Fibroblast of lung (primary cell): ENCODE measurements around the gene ATP2B1. TPM values are rescaled to one million over a fixed set of nuclear protein-coding genes. Genes with fewer than 3 reads are reported as not detected.

Experiments used
- DNase-seq, 2 donors: peaks; one replicate each; pipeline versions ENCODE4 v3.0.0 to v3.0.0-alpha.2; 2010; ENCODE audit warnings: low read depth in 2 of 2
- H2AFZ ChIP-seq: 2 replicates; pipeline ENCODE4 v1.5.1; 2012; ENCODE audit warnings: low read length, control low read depth, inconsistent platforms
- H3K27ac ChIP-seq: 2 replicates; pipeline ENCODE4 v1.5.1; 2011; ENCODE audit warnings: low read length, control low read depth; ENCODE audit not compliant: insufficient read depth
- H3K27me3 ChIP-seq: 2 replicates; pipeline ENCODE4 v1.5.1; 2011; ENCODE audit warnings: mild to moderate bottlenecking, low read length; ENCODE audit not compliant: control insufficient read depth, insufficient read depth
- H3K36me3 ChIP-seq: 2 replicates; pipeline ENCODE4 v1.5.1; 2011; ENCODE audit warnings: low read length; ENCODE audit not compliant: control insufficient read depth, insufficient read depth
- H3K4me1 ChIP-seq: 2 replicates; pipeline ENCODE4 v1.5.1; 2011; ENCODE audit warnings: low read length; ENCODE audit not compliant: control insufficient read depth, insufficient read depth; ENCODE audit errors: extremely low read depth
- H3K4me2 ChIP-seq: 2 replicates; pipeline ENCODE4 v1.5.1; 2011; ENCODE audit warnings: low read length, control low read depth; ENCODE audit not compliant: insufficient read depth; ENCODE audit errors: extremely low read depth
- H3K4me3 ChIP-seq, 4 experiments: fragments of 200-600 bp in 1 of 4; sonication (generic) in 1 of 4; replicated peaks in 1 of 4; 2 replicates each; pipeline ENCODE4 v1.5.1; 2011 to 2016; ENCODE audit warnings: low read length in 4 of 4, low read depth in 3 of 4, mild to moderate bottlenecking in 3 of 4, control low read depth in 2 of 4, inconsistent platforms in 1 of 4, mixed read lengths in 1 of 4; ENCODE audit not compliant: insufficient read depth in 1 of 4; ENCODE audit errors: control extremely low read depth in 1 of 4
- H3K79me2 ChIP-seq: 2 replicates; pipeline ENCODE4 v1.5.1; 2012; ENCODE audit warnings: mild to moderate bottlenecking, low read length, inconsistent platforms; ENCODE audit not compliant: control insufficient read depth, insufficient read depth
- H3K9ac ChIP-seq: 2 replicates; pipeline ENCODE4 v1.5.1; 2011; ENCODE audit warnings: mild to moderate bottlenecking, low read length, control low read depth; ENCODE audit not compliant: insufficient read depth
- H3K9me3 ChIP-seq: 2 replicates; pipeline ENCODE4 v1.5.1; 2012; ENCODE audit warnings: low read depth, low read length; ENCODE audit not compliant: control insufficient read depth, insufficient read depth
- H4K20me1 ChIP-seq: 2 replicates; pipeline ENCODE4 v1.5.1; 2011; ENCODE audit warnings: low read length; ENCODE audit not compliant: control insufficient read depth, insufficient read depth; ENCODE audit errors: extremely low read depth
- CTCF ChIP-seq, 2 donors: IDR thresholded peaks in 1 of 2; conservative IDR thresholded peaks in 1 of 2; 1 replicate in 1 of 2; 2 replicates in 1 of 2; pipeline ENCODE4 v1.5.1; 2011 to 2012; ENCODE audit warnings: low read length in 2 of 2, control low read depth in 1 of 2, inconsistent platforms in 1 of 2, low read depth in 1 of 2, mild to moderate bottlenecking in 1 of 2
- EZH2 ChIP-seq: IDR thresholded peaks from 2 replicates; pipeline ENCODE4 v1.5.1; 2012; ENCODE audit warnings: low read length, control low read depth, mild to moderate bottlenecking; ENCODE audit errors: missing control alignments
- polyA plus RNA-seq, 2 donors: library from polyadenylated mRNA; depleted of rRNA in 1 of 2; stranded (reverse) in 1 of 2; unstranded in 1 of 2; fragments of >200 nt; gene quantifications; 2 replicates each; pipeline ENCODE4 v1.2.1, GENCODE V29; 2011 to 2012; ENCODE audit warnings: missing spikeins in 1 of 2
- total RNA-seq: library from RNA; depleted of rRNA; stranded (reverse); fragments of >200 nt; gene quantifications from 2 replicates; pipeline ENCODE4 v1.2.1, GENCODE V29; 2014

The ATP2B1 gene
- total and polyA plus RNA-seq, 2 donors (not counting 1 experiment from before 2014, with no cell fraction given), result 64.3 to 141 TPM

DNA sequence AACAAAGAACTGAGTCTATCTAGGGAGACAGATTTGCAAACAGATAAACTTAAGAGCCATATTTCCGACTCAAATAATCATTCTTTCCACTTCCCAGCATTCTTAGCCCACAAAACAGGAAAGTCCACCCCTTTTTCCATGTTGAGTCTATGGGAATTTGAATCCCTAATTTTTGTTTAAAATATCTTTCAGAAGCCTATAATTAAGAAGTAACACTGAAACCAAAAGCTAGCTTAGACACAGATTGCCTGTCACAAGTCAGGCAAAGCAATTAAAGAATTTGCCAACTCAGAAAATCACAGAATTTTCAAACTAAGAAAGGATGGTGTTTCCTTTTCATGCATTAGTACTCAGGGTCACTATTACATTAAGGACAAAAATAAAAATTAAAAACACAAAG is 17.0 kb downstream of the ATP2B1 start:
- H3K4me1 ChIP-seq, result peaks cover 5% of the 10 kb centered on the region
- no peak overlapping the region for H3K4me3 ChIP-seq
- no peaks in the 10 kb centered on the region for H4K20me1 ChIP-seq
- no peak overlapping the region for H3K9ac ChIP-seq
- H3K27me3 ChIP-seq, result no peaks in the 10 kb centered on the region
- H3K36me3 ChIP-seq, result no peaks in the 10 kb centered on the region
- no peak for DNase-seq
- H3K4me2 ChIP-seq, result no peak overlapping the region
- no peak for TF ChIP-seq EZH2
- TF ChIP-seq CTCF (conservative IDR thresholded peaks at IDR 0.05 in 1 of 2, IDR thresholded peaks at IDR 0.05 in 1 of 2; ENCODE audit: low read depth in 1 of 2, low read length in 2 of 2), result no peak
- H3K27ac ChIP-seq, result no peak overlapping the region
- H3K9me3 ChIP-seq, result no peaks in the 10 kb centered on the region
- no peak overlapping the region for H2AFZ ChIP-seq
- H3K79me2 ChIP-seq, result peaks cover 97% of the 10 kb centered on the region

DNA sequence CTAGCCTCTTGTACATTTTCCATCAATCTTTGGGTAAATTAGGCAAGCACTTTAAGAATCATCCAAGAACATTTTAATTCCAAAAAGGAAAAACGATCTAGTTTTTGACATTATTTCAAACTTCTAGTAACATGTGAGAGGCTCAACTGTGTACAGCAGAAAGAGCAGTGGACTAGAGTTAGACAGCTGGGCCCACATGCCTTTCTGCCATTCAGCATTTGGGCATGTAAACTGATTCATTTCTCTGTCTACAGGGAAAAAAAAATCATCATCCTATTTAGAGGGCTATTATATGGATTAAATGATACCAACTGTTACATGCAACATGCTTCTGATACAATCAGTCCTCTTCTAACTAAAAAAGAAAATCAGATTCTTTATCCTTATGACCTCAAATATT is 17.7 kb downstream of the ATP2B1 start:
- no peaks in the 10 kb centered on the region for H3K27me3 ChIP-seq
- H3K9ac ChIP-seq, result no peak overlapping the region
- H4K20me1 ChIP-seq, result no peaks in the 10 kb centered on the region
- no peak overlapping the region for H3K4me3 ChIP-seq
- no peaks in the 10 kb centered on the region for H3K9me3 ChIP-seq
- H3K36me3 ChIP-seq, result no peaks in the 10 kb centered on the region
- TF ChIP-seq EZH2, result no peak
- TF ChIP-seq CTCF (conservative IDR thresholded peaks at IDR 0.05 in 1 of 2, IDR thresholded peaks at IDR 0.05 in 1 of 2; ENCODE audit: low read depth in 1 of 2, low read length in 2 of 2), result no peak
- peak overlapping the region; percentile 8 for H3K4me2 ChIP-seq
- DNase-seq, result peak in 1 of 2 donors; percentile 51
- no peak overlapping the region for H3K27ac ChIP-seq
- H2AFZ ChIP-seq, result no peak overlapping the region
- peaks cover 2% of the 10 kb centered on the region for H3K4me1 ChIP-seq
- H3K79me2 ChIP-seq, result peaks cover 97% of the 10 kb centered on the region

GRCh38 chr12:89689306-89689705 is 19.3 kb downstream of the ATP2B1 start:
- H2AFZ ChIP-seq, result no peak overlapping the region
- H3K79me2 ChIP-seq, result peaks cover 96% of the 10 kb centered on the region

More at GRCh38 chr12:89689306-89689705, 19.3 kb downstream of the ATP2B1 start:
- Histone ChIP-seq H3K27me3 (no peaks in the 10 kb centered on the region), H3K9ac (no peak overlapping the region), H3K27ac (no peak overlapping the region), H4K20me1 (no peaks in the 10 kb centered on the region), H3K4me2 (no peak overlapping the region), H3K4me1 (no peaks in the 10 kb centered on the region), H3K4me3 (no peak overlapping the region), H3K9me3 (no peaks in the 10 kb centered on the region), H3K36me3 (no peaks in the 10 kb centered on the region)
- no peak for DNase-seq
- no peak for TF ChIP-seq CTCF (conservative IDR thresholded peaks at IDR 0.05 in 1 of 2, IDR thresholded peaks at IDR 0.05 in 1 of 2; ENCODE audit: low read depth in 1 of 2, low read length in 2 of 2)
- no peak for TF ChIP-seq EZH2
